Omental fat pad (tissue), 4 donors: ENCODE measurements around the gene FBXL2. TPM values are rescaled to one million over a fixed set of nuclear protein-coding genes. Genes with fewer than 3 reads are reported as not detected.

Experiments used
- ATAC-seq: fragments of 150-250 bp; one replicate; pipeline ENCODE4 v1.9.1; 2016; ENCODE audit warnings: mild to moderate bottlenecking, moderate library complexity; ENCODE audit not compliant: low FRiP score
- DNase-seq: peaks from one replicate; pipeline ENCODE4 v3.0.0-alpha.2; 2019; ENCODE audit warnings: low spot score
- CTCF ChIP-seq, 3 donors: fragments of 450-650 bp; IDR thresholded peaks; one replicate each; pipeline ENCODE4 v1.5.1; 2016 to 2017; ENCODE audit warnings: antibody characterized with exemption in 3 of 3, mild to moderate bottlenecking in 3 of 3, moderate library complexity in 2 of 3
- total RNA-seq, 4 donors: library from RNA; depleted of rRNA; stranded (reverse); fragments of >200 nt; gene quantifications; one replicate each; pipeline ENCODE4 v1.1.0, GENCODE V29; 2016

Gene FBXL2
- total RNA-seq, 4 donors from 2014 or later = 6.7 to 13.5 (median 7.3) TPM

- ATAC-seq (no peak), DNase-seq (no peak)
- no peak for TF ChIP-seq CTCF (IDR thresholded peaks at IDR 0.05)
These were observed 39.8 kb upstream of the FBXL2 start for GRCh38 chr3:33237439-33237838.

- no peak for TF ChIP-seq CTCF (IDR thresholded peaks at IDR 0.05)
- DNase-seq (no peak), ATAC-seq (no peak)
These were observed 38.3 kb upstream of the FBXL2 start for GRCh38 chr3:33238923-33239322.

DNA sequence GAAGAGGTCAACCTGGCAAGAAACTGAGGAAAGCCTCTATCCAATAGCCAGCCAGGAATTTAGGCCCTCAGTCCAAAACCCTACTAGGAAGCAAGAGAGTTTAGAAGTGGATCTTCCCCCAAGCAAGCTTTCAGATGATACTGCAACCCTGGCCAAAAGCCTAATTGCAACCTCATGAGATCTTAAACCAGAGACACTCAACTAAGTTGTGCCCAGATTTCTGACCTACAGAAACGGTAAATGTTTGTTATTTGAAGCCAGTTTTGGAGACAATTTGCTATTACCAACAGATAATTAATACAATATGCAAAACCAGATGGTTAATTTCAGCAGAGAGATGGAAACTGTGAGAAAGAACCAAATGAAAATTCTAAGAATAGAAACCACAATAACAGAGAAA is 37.0 kb upstream of the FBXL2 start:
- TF ChIP-seq CTCF (IDR thresholded peaks at IDR 0.05) = no peak
- no peak for ATAC-seq

GRCh38 chr3:33246786-33247185 is 30.5 kb upstream of the FBXL2 start:
- TF ChIP-seq CTCF (IDR thresholded peaks at IDR 0.05) = no peak
- ATAC-seq (no peak), DNase-seq (no peak)

More for the DNA sequence above, 37.0 kb upstream of the FBXL2 start:
- no peak for DNase-seq

DNA sequence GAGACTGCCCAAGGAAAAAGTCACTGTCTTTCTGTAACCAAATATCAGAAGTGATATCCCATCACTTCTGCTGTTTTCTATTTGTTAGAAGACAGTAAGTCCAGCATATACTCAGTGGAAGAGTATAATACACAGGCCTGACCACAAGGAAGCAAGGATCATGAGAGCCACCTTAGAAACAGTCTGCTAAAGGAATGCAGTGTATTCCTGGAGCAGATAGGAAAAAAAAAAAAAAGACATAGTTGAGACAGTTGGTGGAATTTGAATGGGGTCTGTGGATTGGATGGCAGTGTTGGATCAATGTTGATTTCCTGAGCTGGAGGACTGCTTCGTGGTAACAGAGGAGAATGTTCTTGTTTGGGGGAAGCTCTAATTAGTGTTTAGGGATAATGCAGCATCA is 26.5 kb upstream of the FBXL2 start:
- no peak for TF ChIP-seq CTCF (IDR thresholded peaks at IDR 0.05)
- ATAC-seq (no peak), DNase-seq (no peak)

DNA sequence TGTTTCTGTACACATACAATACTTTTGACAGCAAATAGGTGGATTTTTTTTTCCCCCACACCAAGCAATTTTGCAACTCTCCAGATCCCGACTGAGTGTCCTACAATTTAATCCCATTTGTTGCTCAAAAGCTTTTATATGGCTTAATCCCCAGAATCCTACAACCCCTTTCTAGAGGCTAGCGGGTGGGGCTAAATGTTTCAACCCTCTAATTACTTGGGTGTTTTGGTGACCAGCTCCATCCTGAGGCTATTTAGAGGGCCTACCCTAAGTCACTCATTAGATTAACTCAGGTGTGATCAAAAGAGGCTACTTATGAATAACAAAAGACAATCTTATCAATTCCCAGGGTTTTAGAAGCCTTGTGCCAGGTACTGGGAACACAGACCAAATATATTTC is 21.0 kb upstream of the FBXL2 start:
- no peak for ATAC-seq
- DNase-seq = no peak
- TF ChIP-seq CTCF (IDR thresholded peaks at IDR 0.05) = no peak

- no peak for DNase-seq
- no peak for TF ChIP-seq CTCF (IDR thresholded peaks at IDR 0.05)
- no peak for ATAC-seq
These were observed 17.1 kb upstream of the FBXL2 start for GRCh38 chr3:33260104-33260503.
